ENCODE data around the gene LSAMP. TPM values are rescaled to one million over a fixed set of nuclear protein-coding genes. Genes with fewer than 3 reads are reported as not detected.

LSAMP gene
- total RNA-seq, 1 donor from 2014 or later: 30.1 TPM

DNA sequence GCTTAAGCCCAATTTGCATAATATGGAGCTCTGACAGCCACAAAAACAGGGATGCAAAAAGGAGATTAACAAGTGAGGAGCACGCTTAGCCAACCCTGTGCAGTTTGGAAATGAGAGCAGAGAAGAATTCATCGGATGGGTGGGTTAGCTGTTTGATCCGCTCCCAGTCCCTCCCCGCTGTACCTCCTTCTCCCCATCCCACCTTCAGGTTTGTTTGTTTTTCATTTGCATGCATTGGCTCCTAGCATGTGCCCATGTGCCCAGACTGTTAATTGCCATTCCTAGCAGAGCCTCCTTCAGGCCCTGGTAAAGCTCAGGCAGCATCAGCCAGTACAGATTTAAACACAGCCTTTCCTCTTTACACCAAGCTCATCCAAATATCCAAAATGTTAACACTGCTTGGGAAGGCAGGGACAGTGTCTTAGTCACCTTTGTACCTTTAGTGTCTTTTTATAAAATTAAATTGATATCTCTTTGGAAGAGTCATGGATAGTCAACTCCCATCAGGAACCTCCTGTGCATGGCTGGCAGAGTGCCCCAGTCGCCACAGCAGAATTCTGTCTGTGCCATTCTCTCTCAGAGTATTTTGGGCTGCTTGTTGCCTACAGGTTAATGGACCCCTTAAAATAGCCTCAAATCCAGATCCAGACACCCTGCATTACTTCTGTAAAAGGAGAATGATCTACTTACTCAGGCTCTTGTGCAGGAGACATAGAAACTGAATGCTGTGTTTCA lies 244.2 kb downstream of the LSAMP start:
- Mint-ChIP-seq H3K36me3 (no peaks in the 10 kb centered on the region), H3K27ac (no peak overlapping the region), H3K4me3 (no peak overlapping the region), H3K4me1 (peaks cover 8% of the 10 kb centered on the region), H3K27me3 (ENCODE audit: low read depth) (peaks cover 8% of the 10 kb centered on the region), H3K9me3 (peaks cover 5% of the 10 kb centered on the region)
- TF ChIP-seq, protein P1, sequence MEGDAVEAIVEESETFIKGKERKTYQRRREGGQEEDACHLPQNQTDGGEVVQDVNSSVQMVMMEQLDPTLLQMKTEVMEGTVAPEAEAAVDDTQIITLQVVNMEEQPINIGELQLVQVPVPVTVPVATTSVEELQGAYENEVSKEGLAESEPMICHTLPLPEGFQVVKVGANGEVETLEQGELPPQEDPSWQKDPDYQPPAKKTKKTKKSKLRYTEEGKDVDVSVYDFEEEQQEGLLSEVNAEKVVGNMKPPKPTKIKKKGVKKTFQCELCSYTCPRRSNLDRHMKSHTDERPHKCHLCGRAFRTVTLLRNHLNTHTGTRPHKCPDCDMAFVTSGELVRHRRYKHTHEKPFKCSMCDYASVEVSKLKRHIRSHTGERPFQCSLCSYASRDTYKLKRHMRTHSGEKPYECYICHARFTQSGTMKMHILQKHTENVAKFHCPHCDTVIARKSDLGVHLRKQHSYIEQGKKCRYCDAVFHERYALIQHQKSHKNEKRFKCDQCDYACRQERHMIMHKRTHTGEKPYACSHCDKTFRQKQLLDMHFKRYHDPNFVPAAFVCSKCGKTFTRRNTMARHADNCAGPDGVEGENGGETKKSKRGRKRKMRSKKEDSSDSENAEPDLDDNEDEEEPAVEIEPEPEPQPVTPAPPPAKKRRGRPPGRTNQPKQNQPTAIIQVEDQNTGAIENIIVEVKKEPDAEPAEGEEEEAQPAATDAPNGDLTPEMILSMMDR (IDR thresholded peaks at IDR 0.05; ENCODE audit: unreplicated experiment): no peak
- no peak for DNase-seq (ENCODE audit: low spot score in 2 of 2, unreplicated experiment in 2 of 2)

DNA sequence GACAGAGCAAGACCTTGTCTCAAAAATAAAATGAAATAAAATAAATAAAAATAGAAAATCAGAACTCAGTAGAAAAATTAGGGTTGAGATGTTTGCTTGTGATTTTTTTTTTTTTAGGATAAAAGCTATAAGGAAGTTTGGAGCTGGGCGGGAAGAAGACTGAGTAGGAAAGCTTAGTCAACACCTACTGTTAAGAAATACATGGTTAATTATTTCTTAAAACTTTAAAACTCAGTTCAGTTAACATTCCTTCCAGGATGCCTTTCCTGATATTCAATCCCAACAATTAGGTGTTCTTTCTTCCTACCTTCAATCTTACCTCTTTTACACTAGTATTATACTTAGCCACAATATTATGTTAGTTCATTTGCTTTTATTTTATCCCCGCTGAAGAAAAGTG lies 246.2 kb downstream of the LSAMP start:
- Mint-ChIP-seq H3K4me3 (no peak overlapping the region), H3K36me3 (no peaks in the 10 kb centered on the region), H3K9me3 (peaks cover 5% of the 10 kb centered on the region), H3K27ac (no peak overlapping the region), H3K27me3 (ENCODE audit: low read depth) (peaks cover 8% of the 10 kb centered on the region), H3K4me1 (peaks cover 8% of the 10 kb centered on the region)
- no peak for DNase-seq (ENCODE audit: low spot score in 2 of 2, unreplicated experiment in 2 of 2)
- TF ChIP-seq, protein P1 (IDR thresholded peaks at IDR 0.05; ENCODE audit: unreplicated experiment): no peak

DNA sequence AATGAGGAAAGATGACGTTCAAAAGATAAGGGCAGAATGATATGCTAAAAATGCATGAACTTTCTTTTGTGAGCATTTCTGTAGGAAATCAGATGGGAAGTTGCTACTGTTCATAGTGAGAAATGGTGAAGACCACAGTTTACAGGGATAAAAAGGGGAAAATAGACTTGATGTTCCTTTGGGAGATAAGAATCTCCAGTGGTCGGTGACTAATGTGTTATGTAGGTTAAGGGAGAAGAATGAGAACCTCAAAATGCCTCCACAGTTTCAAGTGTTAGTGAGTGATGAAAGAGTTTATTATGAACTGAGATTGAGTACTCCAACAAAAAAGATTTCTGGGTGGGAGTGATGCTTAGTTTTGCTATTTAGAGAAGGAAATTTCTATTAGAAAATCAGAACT lies 247.2 kb downstream of the LSAMP start:
- Mint-ChIP-seq H3K9me3 (peaks cover 4% of the 10 kb centered on the region), H3K4me1 (peaks cover 8% of the 10 kb centered on the region)

DNA sequence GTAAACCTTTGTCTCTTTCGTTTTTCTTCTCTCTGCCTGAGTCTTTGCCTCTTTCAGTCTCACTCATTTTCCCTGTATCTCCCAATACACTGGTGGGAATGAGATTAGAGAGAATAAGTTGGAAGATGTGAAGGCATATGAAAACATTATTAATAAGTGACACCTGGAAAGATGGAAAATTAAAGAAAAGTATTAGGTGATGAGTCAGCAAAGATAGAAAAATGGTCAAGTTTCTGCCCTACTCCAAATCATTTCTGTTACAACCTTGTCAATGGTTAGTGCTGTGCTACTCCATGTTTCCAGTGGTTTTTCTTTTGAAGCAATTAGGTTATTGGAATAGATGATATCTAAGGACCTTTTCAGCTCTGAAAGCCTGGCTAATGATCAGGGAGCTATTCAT lies 252.8 kb downstream of the LSAMP start:
- no peaks in the 10 kb centered on the region for H3K27me3 Mint-ChIP-seq (ENCODE audit: low read depth)
- TF ChIP-seq, protein P1 (IDR thresholded peaks at IDR 0.05; ENCODE audit: unreplicated experiment): no peak
- H3K4me3 Mint-ChIP-seq: no peak overlapping the region
- no peaks in the 10 kb centered on the region for H3K9me3 Mint-ChIP-seq
- H3K36me3 Mint-ChIP-seq: no peaks in the 10 kb centered on the region
- no peak for DNase-seq (ENCODE audit: low spot score in 2 of 2, unreplicated experiment in 2 of 2)
- peaks cover 13% of the 10 kb centered on the region for H3K4me1 Mint-ChIP-seq
- no peak overlapping the region for H3K27ac Mint-ChIP-seq

More for the DNA sequence above, 247.2 kb downstream of the LSAMP start:
- no peak for DNase-seq (ENCODE audit: low spot score in 2 of 2, unreplicated experiment in 2 of 2)
- Mint-ChIP-seq H3K4me3 (no peak overlapping the region), H3K36me3 (no peaks in the 10 kb centered on the region), H3K27ac (no peak overlapping the region), H3K27me3 (ENCODE audit: low read depth) (peaks cover 8% of the 10 kb centered on the region)
- TF ChIP-seq, protein P1 (IDR thresholded peaks at IDR 0.05; ENCODE audit: unreplicated experiment): no peak

DNA sequence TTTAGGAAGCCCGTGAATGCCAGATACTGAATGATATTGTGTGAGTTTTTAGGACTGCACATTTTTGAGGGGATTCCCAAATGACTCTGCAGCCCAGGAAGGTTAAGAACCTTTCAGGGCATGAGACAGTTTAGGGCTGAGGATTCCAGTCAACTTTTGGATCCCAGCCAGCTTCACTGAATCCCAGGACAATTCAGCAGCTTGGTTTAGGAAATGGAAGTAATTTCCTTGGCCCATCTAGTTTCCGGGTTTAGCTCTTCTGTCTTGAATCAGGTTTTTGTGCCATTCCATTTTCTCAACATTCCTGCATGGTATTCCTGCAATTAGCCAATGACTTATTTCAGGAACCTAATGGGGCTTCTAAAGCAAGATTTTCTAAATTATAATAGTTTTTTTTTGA lies 253.9 kb downstream of the LSAMP start:
- no peak overlapping the region for H3K4me3 Mint-ChIP-seq
- peaks cover 18% of the 10 kb centered on the region for H3K4me1 Mint-ChIP-seq
- H3K9me3 Mint-ChIP-seq: no peaks in the 10 kb centered on the region
- no peak for DNase-seq (ENCODE audit: low spot score in 2 of 2, unreplicated experiment in 2 of 2)
- no peaks in the 10 kb centered on the region for H3K27me3 Mint-ChIP-seq (ENCODE audit: low read depth)
- TF ChIP-seq, protein P1 (IDR thresholded peaks at IDR 0.05; ENCODE audit: unreplicated experiment): no peak
- H3K36me3 Mint-ChIP-seq: no peaks in the 10 kb centered on the region
- no peak overlapping the region for H3K27ac Mint-ChIP-seq
